Left kidney (tissue), 2 donors: Measurements from ENCODE around the gene TSPAN6. TPM values are rescaled to one million over a fixed set of nuclear protein-coding genes. Genes with fewer than 3 reads are reported as not detected.
A peak's percentile ranks its signal among the peaks of the same experiment; 100 is the strongest.

Experiments used
- DNase-seq: peaks from one replicate; pipeline ENCODE4 v3.0.0-alpha.2; 2013
- polyA plus RNA-seq: library from polyadenylated mRNA; unstranded; fragments of 120-200 nt; gene quantifications from one replicate; pipeline ENCODE4 v1.2.1, GENCODE V29; 2013; ENCODE audit not compliant: insufficient read length

TSPAN6 gene
- polyA plus RNA-seq, 1 donor: 173 TPM

DNA sequence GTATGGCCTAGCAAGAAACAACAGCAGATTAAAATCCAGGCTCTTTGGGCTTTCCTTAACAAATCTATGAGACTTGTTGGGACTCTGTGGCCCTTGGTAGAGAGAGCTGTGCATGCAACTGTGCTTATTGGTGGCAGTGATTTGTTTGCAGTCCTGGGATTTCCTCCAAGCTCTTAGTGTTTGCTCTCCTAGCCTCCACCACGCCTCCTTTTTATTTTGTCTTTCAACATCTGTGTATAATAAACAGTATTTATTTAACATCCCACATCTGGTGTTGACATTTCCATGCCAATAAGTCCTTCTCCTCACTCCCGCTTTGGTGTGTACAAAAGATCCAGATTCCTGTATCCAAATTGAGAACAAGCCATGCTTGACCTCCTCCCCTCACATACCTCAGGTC lies 48.7 kb downstream of the TSPAN6 start:
- peak; percentile 15 for DNase-seq

DNA sequence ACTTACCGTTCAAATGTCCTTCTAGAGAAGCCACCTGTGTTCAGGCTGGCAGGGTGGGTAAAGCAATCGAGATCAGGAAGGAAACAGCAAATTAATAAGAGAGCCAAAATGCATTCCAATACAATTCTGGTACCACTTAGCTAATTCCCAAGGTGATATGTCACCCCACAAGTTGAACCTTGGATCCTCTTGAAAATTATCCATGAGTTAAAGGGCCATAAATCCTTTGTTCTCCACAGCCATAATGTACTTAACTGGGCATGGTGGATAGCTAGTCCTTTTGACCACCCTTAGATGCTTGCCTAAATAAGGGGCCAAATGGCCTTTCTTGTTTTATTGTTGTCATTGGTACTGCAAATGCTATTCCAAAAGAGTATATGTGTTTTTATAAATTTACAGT lies 49.9 kb downstream of the TSPAN6 start:
- DNase-seq: no peak

DNA sequence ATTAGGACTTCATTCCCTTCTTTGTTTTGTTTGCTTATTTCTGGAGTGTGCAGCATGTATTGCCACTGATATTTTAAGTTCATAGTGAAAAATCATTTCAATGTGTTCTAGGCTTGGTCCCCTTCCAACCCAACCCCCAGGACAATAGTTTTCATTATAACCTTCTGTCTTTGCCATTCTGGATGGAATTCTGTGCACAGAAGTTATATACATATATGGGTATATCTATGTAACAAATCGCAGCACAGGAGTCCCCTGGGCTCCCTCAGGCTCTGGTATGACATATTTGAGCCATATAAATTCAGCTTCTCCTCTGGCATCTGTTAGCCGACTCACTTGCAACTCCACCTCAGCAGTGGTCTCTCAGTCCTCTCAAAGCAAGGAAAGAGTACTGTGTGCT lies 52.0 kb downstream of the TSPAN6 start, which contains the start of gene TNMD:
Gene TNMD, plus strand, starts transcription at position 326 of the 400 bp plus-strand sequence. CDS start 83 bp downstream, outside the sequence.
- no peak for DNase-seq

Other genes starting within 250 kb of the TSPAN6 start
- gene PCDH19, start 226.5 kb downstream of the TSPAN6 start, polyA plus RNA-seq: 2.2 TPM
- 3.5 TPM for gene TNMD, start 51.9 kb downstream of the TSPAN6 start, polyA plus RNA-seq
- 16.9 TPM for gene SRPX2, start 7.4 kb upstream of the TSPAN6 start, polyA plus RNA-seq
- 24.5 TPM for gene SYTL4, start 95.3 kb upstream of the TSPAN6 start, polyA plus RNA-seq
- gene CSTF2, start 183.6 kb upstream of the TSPAN6 start, polyA plus RNA-seq: 24.2 TPM
- 0.93 TPM for gene NOX1, start 237.6 kb upstream of the TSPAN6 start, polyA plus RNA-seq